ENCODE data around the gene ELP5. TPM values are rescaled to one million over a fixed set of nuclear protein-coding genes. Genes with fewer than 3 reads are reported as not detected.

Gene ELP5
- total and polyA plus RNA-seq, 8 donors, result 8.4 to 45.2 (median 19.5) TPM; not detected in 1

GRCh38 chr17:7222972-7223292, 29.1 kb upstream of the ELP5 start:
- TF ChIP-seq CTCF (IDR thresholded peaks at IDR 0.05) (no peak), POLR2AphosphoS5 (IDR thresholded peaks at IDR 0.05) (no peak), POLR2A (IDR thresholded peaks at IDR 0.05) (no peak), EP300 (IDR thresholded peaks at IDR 0.05) (no peak)
- Histone ChIP-seq H3K27me3 (peaks cover 0 to 3% (median 0%) of the 10 kb centered on the region in 3 donors), H3K27ac (peak overlapping the region in 1 of 5 donors; percentile 36), H3K36me3 (peaks cover 63 to 71% (median 69%) of the 10 kb centered on the region in 4 donors), H3K9me3 (no peaks in the 10 kb centered on the region), H3K4me3 (peak overlapping the region in 1 of 4 donors; percentile 9), H3K4me1 (peaks cover 32 to 68% (median 46%) of the 10 kb centered on the region in 4 donors)
- DNase-seq, result no peak
- 70 to 83% (median 75%) methylated on average over 4 to 7 of the region's 7 CpGs for WGBS, 5 donors
- intact Hi-C loops (cut with DNase I; ENCODE audit: low total_unique reads), result no loop called here

GRCh38 chr17:7223375-7223774, 28.6 kb upstream of the ELP5 start:
- peak overlapping the region in 1 of 5 donors; percentile 36 for H3K27ac ChIP-seq
- intact Hi-C loops (cut with DNase I; ENCODE audit: low total_unique reads), result no loop called here
- WGBS, 5 donors, result 69 to 93% (median 83%) methylated on average over 3 to 4 of the region's 4 CpGs
- no peaks in the 10 kb centered on the region for H3K27me3 ChIP-seq
- no peak for DNase-seq
- H3K9me3 ChIP-seq, result no peaks in the 10 kb centered on the region
- no peak overlapping the region for H3K4me3 ChIP-seq
- peaks cover 63 to 75% (median 73%) of the 10 kb centered on the region in 4 donors for H3K36me3 ChIP-seq
- H3K4me1 ChIP-seq, result peaks cover 28 to 63% (median 41%) of the 10 kb centered on the region in 4 donors
- TF ChIP-seq POLR2A (IDR thresholded peaks at IDR 0.05) (no peak), EP300 (IDR thresholded peaks at IDR 0.05) (no peak)

- Histone ChIP-seq H3K36me3 (peaks cover 69 to 82% (median 81%) of the 10 kb centered on the region in 4 donors), H3K4me3 (no peak overlapping the region), H3K27me3 (no peaks in the 10 kb centered on the region), H3K27ac (peak overlapping the region in 2 of 5 donors; percentile 7 to 36), H3K9me3 (no peaks in the 10 kb centered on the region), H3K4me1 (peaks cover 20 to 56% (median 35%) of the 10 kb centered on the region in 4 donors)
- TF ChIP-seq POLR2AphosphoS5 (IDR thresholded peaks at IDR 0.05) (no peak), POLR2A (IDR thresholded peaks at IDR 0.05) (no peak), CTCF (IDR thresholded peaks at IDR 0.05) (no peak), EP300 (IDR thresholded peaks at IDR 0.05) (no peak)
- intact Hi-C loops (cut with DNase I; ENCODE audit: low total_unique reads), result no loop called here
- DNase-seq, result no peak
- 71 to 79% (median 76%) methylated on average over 10 of the region's 10 CpGs for WGBS, 5 donors
Measured at GRCh38 chr17:7224110-7224509, 27.9 kb upstream of the ELP5 start.

GRCh38 chr17:7224661-7225111, 27.3 kb upstream of the ELP5 start:
- Histone ChIP-seq H3K9me3 (no peaks in the 10 kb centered on the region), H3K27ac (peak overlapping the region in 3 of 5 donors; percentile 7 to 48 (median 36)), H3K27me3 (no peaks in the 10 kb centered on the region), H3K4me1 (peaks cover 16 to 50% (median 30%) of the 10 kb centered on the region in 4 donors), H3K4me3 (no peak overlapping the region), H3K36me3 (peaks cover 75 to 88% (median 87%) of the 10 kb centered on the region in 4 donors)
- TF ChIP-seq POLR2AphosphoS5 (IDR thresholded peaks at IDR 0.05) (no peak), CTCF (IDR thresholded peaks at IDR 0.05) (no peak), EP300 (IDR thresholded peaks at IDR 0.05) (no peak), POLR2A (IDR thresholded peaks at IDR 0.05) (no peak)
- no peak for DNase-seq
- WGBS, 5 donors, result 47 to 67% (median 61%) methylated on average over 13 to 15 of the region's 15 CpGs
- intact Hi-C loops (cut with DNase I; ENCODE audit: low total_unique reads), result no loop called here

GRCh38 chr17:7225711-7226331, 26.2 kb upstream of the ELP5 start:
- Histone ChIP-seq H3K9me3 (no peaks in the 10 kb centered on the region), H3K36me3 (peaks cover 83 to 98% (median 97%) of the 10 kb centered on the region in 4 donors), H3K27ac (peak overlapping the region in 2 of 5 donors; percentile 36 to 48), H3K27me3 (no peaks in the 10 kb centered on the region), H3K4me1 (peaks cover 12 to 42% (median 22%) of the 10 kb centered on the region in 4 donors), H3K4me3 (no peak overlapping the region)
- no peak for DNase-seq
- TF ChIP-seq POLR2AphosphoS5 (IDR thresholded peaks at IDR 0.05), result no peak
- no peak for TF ChIP-seq EP300 (IDR thresholded peaks at IDR 0.05)
- TF ChIP-seq CTCF (IDR thresholded peaks at IDR 0.05), result no peak
- TF ChIP-seq POLR2A (IDR thresholded peaks at IDR 0.05), result no peak
- WGBS, 5 donors, result 72 to 84% (median 75%) methylated on average over 14 to 21 of the region's 21 CpGs
- intact Hi-C loops (cut with DNase I; ENCODE audit: low total_unique reads), result no loop called here
